Measurements from ENCODE around the gene COA1.
"Not testable (repeated sequence)": the region's sequence is repeated elsewhere in the genome, so short reads cannot be mapped to it uniquely, and the experiment has no call there.

Gene COA1

GRCh38 chr7:43693687-43694398, 35.5 kb downstream of the COA1 start:
- Histone ChIP-seq H3K9ac (ENCODE audit: low read depth in 1 of 2, low read length in 2 of 2) (no peak overlapping the region), H3K9me3 (ENCODE audit: control insufficient read depth in 1 of 2, low read length in 2 of 2) (no peaks in the 10 kb centered on the region), H3K4me1 (ENCODE audit: control insufficient read depth in 1 of 2, insufficient read depth in 2 of 2, low read length in 2 of 2) (peaks cover 0 to 19% of the 10 kb centered on the region in 2 donors), H3K36me3 (ENCODE audit: control insufficient read depth in 1 of 2, insufficient read depth in 2 of 2, low read length in 2 of 2) (no peaks in the 10 kb centered on the region), H3K27me3 (ENCODE audit: control insufficient read depth in 1 of 2, insufficient read depth in 2 of 2, low read length in 2 of 2) (no peaks in the 10 kb centered on the region), H3K4me3 (ENCODE audit: low read depth in 1 of 2, low read length in 2 of 2) (no peak overlapping the region), H3K27ac (ENCODE audit: low read depth, low read length) (no peak overlapping the region)

- no peaks in the 10 kb centered on the region for H3K27me3 ChIP-seq (ENCODE audit: control insufficient read depth in 1 of 2, insufficient read depth in 2 of 2, low read length in 2 of 2)
- H3K9ac ChIP-seq (ENCODE audit: low read depth in 1 of 2, low read length in 2 of 2), result no peak overlapping the region
- no peaks in the 10 kb centered on the region for H3K36me3 ChIP-seq (ENCODE audit: control insufficient read depth in 1 of 2, insufficient read depth in 2 of 2, low read length in 2 of 2)
- no peaks in the 10 kb centered on the region for H3K9me3 ChIP-seq (ENCODE audit: control insufficient read depth in 1 of 2, low read length in 2 of 2)
- no peak overlapping the region for H3K4me3 ChIP-seq (ENCODE audit: low read depth in 1 of 2, low read length in 2 of 2)
- H3K4me1 ChIP-seq (ENCODE audit: control insufficient read depth in 1 of 2, insufficient read depth in 2 of 2, low read length in 2 of 2), result peaks cover 0 to 11% of the 10 kb centered on the region in 2 donors
- H3K27ac ChIP-seq (ENCODE audit: low read depth, low read length), result no peak overlapping the region
Observed at GRCh38 chr7:43692582-43693373, 36.5 kb downstream of the COA1 start.

- peaks cover 0 to 8% of the 10 kb centered on the region in 2 donors for H3K4me1 ChIP-seq (ENCODE audit: control insufficient read depth in 1 of 2, insufficient read depth in 2 of 2, low read length in 2 of 2)
- H3K9me3 ChIP-seq (ENCODE audit: control insufficient read depth in 1 of 2, low read length in 2 of 2), result no peaks in the 10 kb centered on the region
- H3K4me3 ChIP-seq (ENCODE audit: low read depth in 1 of 2, low read length in 2 of 2), result no peak overlapping the region
- H3K27ac ChIP-seq (ENCODE audit: low read depth, low read length), result no peak overlapping the region
- no peak overlapping the region for H3K9ac ChIP-seq (ENCODE audit: low read depth in 1 of 2, low read length in 2 of 2)
- H3K27me3 ChIP-seq (ENCODE audit: control insufficient read depth in 1 of 2, insufficient read depth in 2 of 2, low read length in 2 of 2), result no peaks in the 10 kb centered on the region
- H3K36me3 ChIP-seq (ENCODE audit: control insufficient read depth in 1 of 2, insufficient read depth in 2 of 2, low read length in 2 of 2), result no peaks in the 10 kb centered on the region
Observed at GRCh38 chr7:43691611-43692010, 37.7 kb downstream of the COA1 start.

GRCh38 chr7:43689115-43689514, 40.2 kb downstream of the COA1 start:
- no peak overlapping the region for H3K9ac ChIP-seq (ENCODE audit: low read depth in 1 of 2, low read length in 2 of 2)
- no peak overlapping the region for H3K4me3 ChIP-seq (ENCODE audit: low read depth in 1 of 2, low read length in 2 of 2)
- no peaks in the 10 kb centered on the region for H3K27me3 ChIP-seq (ENCODE audit: control insufficient read depth in 1 of 2, insufficient read depth in 2 of 2, low read length in 2 of 2)
- no peaks in the 10 kb centered on the region for H3K9me3 ChIP-seq (ENCODE audit: control insufficient read depth in 1 of 2, low read length in 2 of 2)
- no peaks in the 10 kb centered on the region for H3K36me3 ChIP-seq (ENCODE audit: control insufficient read depth in 1 of 2, insufficient read depth in 2 of 2, low read length in 2 of 2)
- no peak overlapping the region for H3K27ac ChIP-seq (ENCODE audit: low read depth, low read length)
- no peaks in the 10 kb centered on the region for H3K4me1 ChIP-seq (ENCODE audit: control insufficient read depth in 1 of 2, insufficient read depth in 2 of 2, low read length in 2 of 2)

GRCh38 chr7:43687866-43688265, 41.5 kb downstream of the COA1 start:
- not testable (repeated sequence) for H3K4me1 ChIP-seq (ENCODE audit: control insufficient read depth in 1 of 2, insufficient read depth in 2 of 2, low read length in 2 of 2); H3K27me3 ChIP-seq (ENCODE audit: control insufficient read depth in 1 of 2, insufficient read depth in 2 of 2, low read length in 2 of 2); H3K9me3 ChIP-seq (ENCODE audit: control insufficient read depth in 1 of 2, low read length in 2 of 2); H3K4me3 ChIP-seq (ENCODE audit: low read depth in 1 of 2, low read length in 2 of 2); H3K27ac ChIP-seq (ENCODE audit: low read depth, low read length); H3K9ac ChIP-seq (ENCODE audit: low read depth in 1 of 2, low read length in 2 of 2); H3K36me3 ChIP-seq (ENCODE audit: control insufficient read depth in 1 of 2, insufficient read depth in 2 of 2, low read length in 2 of 2)

GRCh38 chr7:43686991-43687390, 42.3 kb downstream of the COA1 start:
- Histone ChIP-seq H3K9me3 (ENCODE audit: control insufficient read depth in 1 of 2, low read length in 2 of 2) (no peaks in the 10 kb centered on the region), H3K4me3 (ENCODE audit: low read depth in 1 of 2, low read length in 2 of 2) (no peak overlapping the region), H3K9ac (ENCODE audit: low read depth in 1 of 2, low read length in 2 of 2) (no peak overlapping the region), H3K27me3 (ENCODE audit: control insufficient read depth in 1 of 2, insufficient read depth in 2 of 2, low read length in 2 of 2) (no peaks in the 10 kb centered on the region), H3K4me1 (ENCODE audit: control insufficient read depth in 1 of 2, insufficient read depth in 2 of 2, low read length in 2 of 2) (no peaks in the 10 kb centered on the region), H3K36me3 (ENCODE audit: control insufficient read depth in 1 of 2, insufficient read depth in 2 of 2, low read length in 2 of 2) (no peaks in the 10 kb centered on the region), H3K27ac (ENCODE audit: low read depth, low read length) (no peak overlapping the region)

GRCh38 chr7:43680736-43681135, 48.6 kb downstream of the COA1 start:
- no peak overlapping the region for H3K4me3 ChIP-seq (ENCODE audit: low read depth in 1 of 2, low read length in 2 of 2)
- H3K36me3 ChIP-seq (ENCODE audit: control insufficient read depth in 1 of 2, insufficient read depth in 2 of 2, low read length in 2 of 2), result no peaks in the 10 kb centered on the region
- H3K27me3 ChIP-seq (ENCODE audit: control insufficient read depth in 1 of 2, insufficient read depth in 2 of 2, low read length in 2 of 2), result no peaks in the 10 kb centered on the region
- no peaks in the 10 kb centered on the region for H3K4me1 ChIP-seq (ENCODE audit: control insufficient read depth in 1 of 2, insufficient read depth in 2 of 2, low read length in 2 of 2)
- H3K9ac ChIP-seq (ENCODE audit: low read depth in 1 of 2, low read length in 2 of 2), result no peak overlapping the region
- H3K27ac ChIP-seq (ENCODE audit: low read depth, low read length), result no peak overlapping the region
- H3K9me3 ChIP-seq (ENCODE audit: control insufficient read depth in 1 of 2, low read length in 2 of 2), result no peaks in the 10 kb centered on the region

GRCh38 chr7:43679210-43680068, 49.9 kb downstream of the COA1 start:
- H3K27me3 ChIP-seq (ENCODE audit: control insufficient read depth in 1 of 2, insufficient read depth in 2 of 2, low read length in 2 of 2), result no peaks in the 10 kb centered on the region
- no peak overlapping the region for H3K27ac ChIP-seq (ENCODE audit: low read depth, low read length)
- no peaks in the 10 kb centered on the region for H3K9me3 ChIP-seq (ENCODE audit: control insufficient read depth in 1 of 2, low read length in 2 of 2)
- peaks cover 0 to 5% of the 10 kb centered on the region in 2 donors for H3K4me1 ChIP-seq (ENCODE audit: control insufficient read depth in 1 of 2, insufficient read depth in 2 of 2, low read length in 2 of 2)
- H3K36me3 ChIP-seq (ENCODE audit: control insufficient read depth in 1 of 2, insufficient read depth in 2 of 2, low read length in 2 of 2), result no peaks in the 10 kb centered on the region
- H3K9ac ChIP-seq (ENCODE audit: low read depth in 1 of 2, low read length in 2 of 2), result no peak overlapping the region
- H3K4me3 ChIP-seq (ENCODE audit: low read depth in 1 of 2, low read length in 2 of 2), result no peak overlapping the region

GRCh38 chr7:43678315-43678714, 51.0 kb downstream of the COA1 start:
- Histone ChIP-seq H3K4me3 (ENCODE audit: low read depth in 1 of 2, low read length in 2 of 2) (no peak overlapping the region), H3K27ac (ENCODE audit: low read depth, low read length) (no peak overlapping the region), H3K9me3 (ENCODE audit: control insufficient read depth in 1 of 2, low read length in 2 of 2) (peaks cover 0 to 3% of the 10 kb centered on the region in 2 donors), H3K4me1 (ENCODE audit: control insufficient read depth in 1 of 2, insufficient read depth in 2 of 2, low read length in 2 of 2) (peaks cover 0 to 10% of the 10 kb centered on the region in 2 donors), H3K9ac (ENCODE audit: low read depth in 1 of 2, low read length in 2 of 2) (no peak overlapping the region), H3K36me3 (ENCODE audit: control insufficient read depth in 1 of 2, insufficient read depth in 2 of 2, low read length in 2 of 2) (no peaks in the 10 kb centered on the region), H3K27me3 (ENCODE audit: control insufficient read depth in 1 of 2, insufficient read depth in 2 of 2, low read length in 2 of 2) (no peaks in the 10 kb centered on the region)

GRCh38 chr7:43677864-43678263, 51.5 kb downstream of the COA1 start:
- H3K9ac ChIP-seq (ENCODE audit: low read depth in 1 of 2, low read length in 2 of 2), result no peak overlapping the region
- no peaks in the 10 kb centered on the region for H3K27me3 ChIP-seq (ENCODE audit: control insufficient read depth in 1 of 2, insufficient read depth in 2 of 2, low read length in 2 of 2)
- no peak overlapping the region for H3K4me3 ChIP-seq (ENCODE audit: low read depth in 1 of 2, low read length in 2 of 2)
- H3K27ac ChIP-seq (ENCODE audit: low read depth, low read length), result no peak overlapping the region
- no peaks in the 10 kb centered on the region for H3K36me3 ChIP-seq (ENCODE audit: control insufficient read depth in 1 of 2, insufficient read depth in 2 of 2, low read length in 2 of 2)
- H3K4me1 ChIP-seq (ENCODE audit: control insufficient read depth in 1 of 2, insufficient read depth in 2 of 2, low read length in 2 of 2), result peaks cover 0 to 10% of the 10 kb centered on the region in 2 donors
- peaks cover 0 to 3% of the 10 kb centered on the region in 2 donors for H3K9me3 ChIP-seq (ENCODE audit: control insufficient read depth in 1 of 2, low read length in 2 of 2)

Data from duodenal mucosa (tissue), 2 donors.